CD4-positive, alpha-beta T cell treated with Interleukin-12 subunit alpha and Interleukin-12 subunit beta, for 1 hour (primary cell): ENCODE results near the gene GRM5.
"Not testable (repeated sequence)": the region's sequence is repeated elsewhere in the genome, so short reads cannot be mapped to it uniquely, and the experiment has no call there.

Source experiments
- DNase-seq: peaks from one replicate; pipeline ENCODE4 v3.0.0-alpha.2; 2020

GRM5 gene

GRCh38 chr11:88484873-88485621, 580.7 kb downstream of the GRM5 start:
- peak; percentile 51 for DNase-seq

- no peak for DNase-seq
Observed at GRCh38 chr11:88482871-88483301, 582.9 kb downstream of the GRM5 start.

- DNase-seq, result no peak
Observed at GRCh38 chr11:88480223-88480622, 585.6 kb downstream of the GRM5 start.

- no peak for DNase-seq
Observed at GRCh38 chr11:88478136-88478815, 587.5 kb downstream of the GRM5 start.

GRCh38 chr11:88475991-88476418, 589.8 kb downstream of the GRM5 start:
- no peak for DNase-seq

GRCh38 chr11:88474655-88475054, 591.1 kb downstream of the GRM5 start:
- DNase-seq, result no peak

DNA sequence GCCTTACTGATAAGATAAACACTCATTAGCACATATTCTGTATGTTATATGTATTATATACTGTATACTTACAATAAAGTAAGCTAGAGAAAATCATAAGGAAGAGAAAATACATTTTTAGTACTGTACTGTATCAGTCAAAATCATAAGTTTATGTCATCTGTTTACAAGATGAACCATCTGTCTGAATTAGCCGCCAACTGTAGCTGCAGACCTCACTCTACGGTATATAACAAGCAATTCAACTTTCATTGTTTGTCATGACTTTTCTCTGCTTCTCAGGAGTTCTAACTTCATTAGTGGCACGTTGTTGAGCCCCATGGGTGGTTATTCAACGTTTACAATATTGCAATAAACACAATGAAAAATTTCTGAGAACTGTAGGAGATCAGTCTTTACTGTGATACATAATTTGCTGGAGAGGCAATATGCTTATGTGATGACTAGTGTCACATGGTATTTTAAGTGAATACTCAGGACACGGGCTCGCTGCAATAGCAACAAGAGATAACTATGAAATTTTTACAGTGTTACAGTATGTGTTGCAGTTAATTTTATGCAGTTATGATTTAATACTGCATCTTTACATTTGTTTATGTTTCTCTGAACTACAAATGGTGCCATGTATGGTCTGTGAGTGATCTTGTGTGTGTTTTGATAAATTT, 596.1 kb downstream of the GRM5 start:
- DNase-seq, result no peak

DNA sequence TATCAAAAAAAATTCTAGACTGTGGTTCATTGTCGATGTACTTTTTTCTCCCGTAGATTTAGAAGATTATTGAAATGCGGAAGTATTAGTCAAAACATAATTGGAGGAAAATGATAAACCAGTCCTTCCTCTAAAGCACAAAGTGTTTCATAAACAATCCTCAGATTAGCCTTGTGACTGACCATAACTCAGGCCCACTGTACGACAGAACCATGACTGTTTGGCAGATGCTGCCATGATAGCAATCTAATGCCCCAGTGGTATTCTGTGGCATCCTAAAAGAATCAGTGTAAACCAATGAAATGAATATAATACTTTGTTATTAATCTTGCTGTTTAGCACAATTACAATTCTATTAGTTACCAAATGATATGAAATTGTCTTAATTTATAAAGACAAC, 601.3 kb downstream of the GRM5 start:
- no peak for DNase-seq

DNA sequence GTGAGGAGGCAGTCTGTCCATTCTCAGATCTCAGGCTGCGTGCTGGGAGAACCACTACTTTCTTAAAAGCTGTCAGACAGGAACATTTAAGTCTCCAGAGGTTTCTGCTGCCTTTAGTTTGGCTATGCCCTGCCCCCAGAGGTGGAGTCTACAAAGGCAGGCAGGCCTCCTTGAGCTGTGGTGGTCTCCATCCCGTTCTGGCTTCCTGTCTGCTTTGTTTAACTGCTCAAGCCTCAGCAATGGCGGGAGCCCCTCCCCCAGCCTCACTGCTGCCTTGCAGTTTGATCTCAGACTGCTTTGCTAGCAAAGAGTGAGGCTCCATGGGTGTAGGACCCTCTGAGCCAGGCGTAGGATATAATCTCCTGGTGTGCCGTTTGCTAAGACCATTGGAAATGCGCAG, 602.5 kb downstream of the GRM5 start:
- DNase-seq, result not testable (repeated sequence)

DNA sequence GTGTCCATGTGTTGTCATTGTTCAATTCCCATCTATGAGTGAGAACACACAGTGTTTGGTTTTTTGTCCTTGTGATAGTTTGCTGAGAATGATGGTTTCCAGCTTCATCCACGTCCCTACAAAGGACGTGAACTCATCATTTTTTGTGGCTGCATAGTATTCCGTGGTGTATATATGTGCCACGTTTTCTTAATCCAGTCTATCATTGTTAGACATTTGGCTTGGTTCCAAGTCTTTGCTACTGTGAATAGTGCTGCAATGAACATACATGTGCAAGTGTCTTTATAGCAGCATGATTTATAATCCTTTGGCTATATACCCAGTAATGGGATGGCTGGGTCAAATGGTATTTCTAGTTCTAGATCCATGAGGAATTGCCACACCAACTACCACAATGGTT, 607.7 kb downstream of the GRM5 start:
- not testable (repeated sequence) for DNase-seq

DNA sequence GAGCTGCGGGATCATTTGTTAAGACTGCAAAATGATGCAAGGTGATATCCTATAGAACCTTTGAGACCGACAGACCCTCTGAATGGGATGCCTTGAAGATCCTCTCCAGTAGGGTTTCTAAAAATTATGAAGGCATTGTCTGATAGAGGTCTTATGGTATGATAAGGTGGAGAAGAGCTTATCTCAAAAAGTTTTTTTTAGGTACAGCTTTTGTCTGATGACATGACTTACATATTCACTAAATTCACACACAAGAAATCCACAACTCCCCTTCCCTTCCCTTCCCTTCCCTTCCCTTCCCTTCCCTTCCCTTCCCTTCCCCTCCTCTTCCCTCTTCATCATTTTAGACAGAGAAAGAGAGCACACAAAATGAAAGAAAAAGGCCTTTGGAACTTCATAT, 609.8 kb downstream of the GRM5 start:
- no peak for DNase-seq

- DNase-seq, result no peak
Observed at GRCh38 chr11:88454881-88455280, 610.9 kb downstream of the GRM5 start.
